IPS DF 19.7 (cell line): ENCODE results near the gene AMIGO2.

ENCODE experiments used
- DNase-seq: peaks from one replicate; pipeline ENCODE4 v3.0.0-alpha.2; 2013; ENCODE audit warnings: low read depth, low spot score

The AMIGO2 gene

DNA sequence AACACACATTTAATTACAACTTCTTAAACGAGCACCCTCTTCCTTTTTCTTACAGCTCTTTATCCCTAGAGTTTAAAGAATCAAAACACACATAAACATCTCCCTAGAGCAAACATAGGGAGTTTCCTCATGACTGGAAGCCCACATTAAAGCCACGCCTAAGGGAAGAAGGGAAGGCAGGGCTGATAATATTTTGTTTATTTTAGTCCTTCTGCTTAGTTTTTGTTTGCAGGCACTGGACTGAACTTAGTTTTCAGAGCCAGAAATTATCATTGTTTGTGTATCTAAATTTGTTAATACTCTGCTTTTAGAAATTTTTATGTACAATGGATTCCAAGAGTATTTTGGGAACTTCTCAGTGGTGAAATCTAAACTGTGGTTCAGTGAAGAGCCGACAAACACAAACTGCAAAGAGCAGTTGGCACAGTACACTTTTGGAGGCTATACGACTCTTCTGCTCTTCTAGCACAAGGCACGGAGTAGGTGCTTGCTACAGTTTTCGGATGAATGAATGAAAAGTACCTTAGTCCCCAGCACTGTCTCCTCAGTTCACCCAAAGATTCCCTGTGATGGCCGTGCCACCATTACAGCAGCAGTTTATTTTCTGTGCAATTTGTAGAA lies 17.6 kb upstream of the AMIGO2 start:
- DNase-seq, result no peak

DNA sequence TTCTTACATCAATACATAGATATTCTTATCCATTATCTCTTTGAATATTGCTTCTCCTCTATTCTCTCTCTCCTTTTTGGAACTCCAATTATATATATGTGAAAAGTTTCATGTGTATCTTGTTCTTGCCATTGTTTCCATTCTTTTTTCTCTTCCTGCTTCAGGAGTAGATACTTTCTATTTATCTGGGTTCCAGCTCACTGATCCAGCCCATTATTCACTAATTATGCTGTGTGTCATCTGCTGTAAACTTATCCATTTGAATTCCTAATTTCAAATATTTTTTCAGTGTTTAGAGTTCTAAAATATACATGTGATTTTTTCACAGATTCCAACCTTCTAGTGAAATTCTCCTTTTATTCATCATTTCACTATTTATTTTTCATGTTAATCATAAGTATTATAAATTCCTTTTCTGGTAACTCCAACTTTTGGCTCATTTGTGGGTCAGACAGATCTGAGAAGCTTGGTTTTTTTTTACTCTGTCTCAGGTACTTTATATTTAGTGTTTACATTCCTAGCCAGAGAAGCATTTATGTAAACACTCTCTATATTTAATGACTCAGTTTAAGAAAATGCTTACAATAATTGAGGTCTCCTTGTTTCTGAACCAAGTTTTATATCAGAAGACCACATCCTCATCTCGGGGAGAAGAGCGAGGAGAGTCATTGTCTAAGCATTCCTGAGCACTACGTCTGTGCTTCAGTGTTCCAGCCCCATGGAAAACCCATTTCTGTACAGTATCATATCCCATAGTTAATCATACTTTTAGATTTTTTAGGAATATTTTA lies 15.9 kb upstream of the AMIGO2 start:
- DNase-seq, result no peak

DNA sequence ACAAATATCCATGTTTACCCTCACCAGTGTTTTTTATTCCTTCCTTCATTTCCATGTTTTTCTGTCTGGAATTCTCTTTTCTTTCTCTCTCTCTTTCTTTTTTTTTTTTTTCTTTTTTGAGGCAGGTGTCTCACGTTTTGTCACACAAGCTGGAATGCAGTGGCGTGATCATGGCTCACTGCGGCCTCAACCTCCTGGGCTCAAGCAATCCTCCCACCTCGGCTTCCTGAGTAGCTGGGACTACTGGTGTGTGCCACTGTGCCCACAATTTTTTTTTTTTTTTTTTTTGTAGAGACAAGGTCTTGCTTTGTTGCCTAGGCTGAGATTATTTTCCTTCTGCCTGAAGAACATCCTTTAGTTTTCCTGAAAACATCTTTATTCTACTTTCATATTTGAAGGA lies 15.0 kb upstream of the AMIGO2 start:
- no peak for DNase-seq

DNA sequence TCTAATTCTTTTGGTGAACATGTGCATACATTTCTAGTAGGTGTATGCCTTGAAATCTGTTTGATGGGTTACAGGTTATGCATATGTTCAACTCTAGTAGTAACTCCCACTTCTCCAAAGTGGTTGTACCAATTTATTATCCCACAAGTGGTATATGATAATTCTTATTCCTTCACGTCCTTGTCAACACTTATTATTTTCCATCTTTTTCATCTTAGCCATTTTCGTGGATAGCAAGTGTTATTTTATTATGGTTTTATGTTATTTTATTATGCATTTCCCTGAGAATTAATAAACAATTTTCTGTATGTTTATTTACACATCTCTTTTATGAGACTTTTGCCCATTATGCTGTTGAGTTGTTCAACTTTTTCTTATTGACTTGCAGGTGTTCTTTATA lies 11.2 kb upstream of the AMIGO2 start:
- DNase-seq, result no peak

DNA sequence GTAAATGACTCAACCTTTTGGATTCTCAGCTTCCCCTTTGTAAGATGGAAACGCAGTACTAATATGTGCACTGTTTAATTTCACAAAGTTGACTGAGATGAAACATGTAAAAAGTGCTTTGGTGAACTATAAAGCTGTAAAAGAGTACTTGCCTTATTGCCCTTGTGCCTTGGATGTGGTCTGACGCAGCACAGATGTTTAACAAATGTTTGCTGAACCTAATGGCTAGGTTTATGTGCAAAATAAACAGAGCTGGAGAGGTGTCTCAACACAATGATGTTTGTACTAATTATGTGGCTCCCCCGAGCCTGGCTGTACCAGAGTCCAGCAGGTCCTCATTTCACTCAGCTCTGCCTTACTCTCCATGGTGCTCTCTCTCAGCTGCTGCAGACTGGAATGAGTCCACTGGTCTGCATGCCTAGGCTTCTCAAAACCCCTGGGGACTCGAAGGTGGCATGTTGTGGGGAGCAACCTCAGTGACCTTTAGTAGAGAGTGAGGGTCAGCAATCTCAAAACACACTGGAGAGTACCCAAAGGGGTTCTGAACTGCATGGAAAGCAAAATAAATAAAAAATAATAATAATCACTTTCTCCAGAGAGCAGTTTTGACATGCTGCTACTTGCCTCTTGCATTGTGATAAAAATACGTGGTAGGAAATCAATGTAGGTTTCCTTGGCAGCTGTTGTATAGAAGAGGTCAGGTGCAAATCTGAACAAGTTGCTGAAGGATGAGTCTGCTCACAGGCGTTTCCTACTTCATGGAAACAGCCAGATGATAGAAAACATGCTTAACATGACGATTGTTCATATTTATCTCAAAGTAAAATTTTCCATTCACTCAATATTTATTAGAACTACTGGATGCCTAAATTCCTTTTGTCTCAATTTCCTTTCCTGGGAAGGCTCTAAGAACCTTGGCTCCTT lies 8.5 kb upstream of the AMIGO2 start:
- DNase-seq, result no peak

DNA sequence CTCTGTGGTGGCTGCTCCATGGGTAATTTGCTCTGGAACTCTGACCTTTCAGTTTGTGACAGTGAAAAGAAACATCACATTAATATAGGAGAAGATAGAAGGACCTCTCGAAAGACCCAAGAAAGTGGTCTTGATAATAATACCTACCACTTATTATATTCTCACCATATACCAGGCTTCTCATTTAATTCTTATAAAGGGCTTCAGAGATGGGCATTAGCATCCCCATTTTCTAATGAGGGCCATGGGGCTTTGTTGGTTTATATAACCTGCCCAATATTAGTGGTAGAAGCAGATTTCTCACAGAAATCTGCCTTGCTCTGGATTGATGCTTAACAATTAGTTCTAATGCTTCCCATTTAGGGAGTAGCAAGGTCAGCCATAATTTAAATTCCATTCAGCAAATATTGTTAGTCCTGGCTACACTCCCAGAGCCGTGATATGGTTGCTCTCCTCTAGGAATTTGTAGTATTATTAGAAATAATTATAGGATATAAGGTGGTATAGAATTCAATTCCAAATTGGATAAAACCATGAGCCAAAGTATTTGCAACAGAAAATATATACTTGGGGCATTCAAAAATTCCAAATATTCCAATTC lies 7.4 kb upstream of the AMIGO2 start:
- DNase-seq, result no peak

DNA sequence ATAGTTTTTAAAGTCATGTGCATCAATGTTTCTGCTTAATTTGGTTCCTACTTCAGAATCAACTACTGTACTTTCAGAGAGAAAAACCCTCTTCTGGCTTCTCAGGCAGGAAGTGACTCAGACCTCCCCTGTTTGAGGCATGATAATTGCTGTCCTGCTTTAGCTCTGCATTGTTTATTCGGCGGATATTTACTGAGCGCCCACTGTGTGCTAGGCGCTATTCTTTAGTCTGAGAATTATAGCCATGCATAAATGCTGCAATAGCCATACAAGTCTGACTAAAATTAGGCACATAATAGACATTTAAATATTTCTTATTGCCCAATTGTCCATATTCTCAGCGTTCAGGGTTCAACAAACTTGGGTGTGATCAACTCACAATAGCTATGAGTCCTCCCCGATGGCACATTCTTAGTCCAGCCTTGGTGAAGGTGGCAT lies 6.1 kb upstream of the AMIGO2 start:
- no peak for DNase-seq

DNA sequence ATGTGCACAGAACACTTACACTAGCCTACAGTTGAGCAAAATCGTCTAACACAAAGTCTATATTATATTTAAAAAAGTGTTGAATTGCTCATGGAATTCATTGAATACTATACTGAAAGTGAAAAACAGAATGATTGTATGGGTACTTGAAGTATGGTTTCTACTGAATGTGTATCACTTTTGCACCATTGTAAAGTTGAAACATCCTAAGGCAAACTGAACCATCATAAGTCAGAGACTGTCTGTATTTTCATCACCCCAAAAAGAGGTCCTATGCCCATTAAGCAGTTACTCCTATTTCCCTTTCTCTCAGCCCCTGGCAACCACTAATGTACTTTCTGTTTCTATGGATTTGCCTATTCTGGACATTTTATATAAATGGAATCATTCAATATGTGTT lies 4.4 kb upstream of the AMIGO2 start:
- DNase-seq, result no peak

DNA sequence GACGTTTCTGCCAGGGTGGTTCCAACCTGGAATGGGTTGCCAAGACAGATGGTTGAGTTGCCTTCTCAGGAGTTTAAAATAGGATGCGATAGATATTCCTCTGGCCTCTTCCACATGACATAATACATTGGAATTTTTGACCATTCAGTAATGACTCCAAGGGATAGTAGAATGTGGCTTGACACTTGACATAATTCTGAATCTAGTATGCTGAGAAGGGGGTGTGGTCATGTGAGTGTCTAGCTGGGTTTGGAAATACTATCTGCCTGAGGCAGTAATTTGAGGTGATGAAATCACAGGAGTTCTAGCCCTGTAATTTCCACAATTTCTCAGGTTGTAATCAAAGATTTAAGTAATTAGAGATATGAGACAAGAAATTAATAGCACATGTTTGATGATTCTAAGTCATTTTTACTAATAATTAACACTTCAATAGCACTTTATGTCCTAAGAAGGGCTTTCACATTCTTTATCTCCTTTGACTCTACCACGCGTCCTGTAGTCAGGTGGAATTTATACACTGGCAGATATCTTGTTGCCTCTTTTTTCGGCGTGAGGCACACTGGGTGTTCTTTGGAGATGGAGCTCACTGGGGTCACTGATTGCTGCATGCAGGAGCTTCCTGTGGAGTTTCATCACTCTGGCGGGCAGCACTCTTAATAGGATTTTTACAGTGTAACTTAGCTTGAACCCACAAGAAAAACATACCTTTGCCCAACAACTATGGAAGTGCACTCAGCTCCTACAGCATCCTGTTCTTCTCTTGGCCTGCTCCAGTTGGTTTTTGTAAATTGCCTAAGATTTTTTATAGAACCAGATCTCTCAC lies 3.2 kb upstream of the AMIGO2 start:
- no peak for DNase-seq

DNA sequence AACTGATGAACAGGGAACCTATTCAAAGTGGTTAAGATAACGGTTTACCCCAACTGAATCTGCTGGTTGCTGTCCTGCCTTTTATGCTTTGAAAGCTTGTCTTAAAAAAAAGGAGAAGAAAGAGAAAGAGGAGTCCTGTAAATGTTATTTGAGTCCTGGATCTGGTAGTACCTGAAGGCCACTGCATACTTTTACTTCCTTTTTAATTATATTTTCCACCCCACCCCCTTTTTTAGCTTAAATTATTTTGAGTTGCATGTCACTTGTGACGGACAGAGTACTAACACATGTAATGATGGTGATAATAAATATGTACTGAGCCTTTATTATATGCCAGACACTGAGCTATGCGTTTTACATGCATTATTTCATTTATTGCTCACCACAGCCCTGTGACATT lies 2.5 kb upstream of the AMIGO2 start:
- no peak for DNase-seq

DNA sequence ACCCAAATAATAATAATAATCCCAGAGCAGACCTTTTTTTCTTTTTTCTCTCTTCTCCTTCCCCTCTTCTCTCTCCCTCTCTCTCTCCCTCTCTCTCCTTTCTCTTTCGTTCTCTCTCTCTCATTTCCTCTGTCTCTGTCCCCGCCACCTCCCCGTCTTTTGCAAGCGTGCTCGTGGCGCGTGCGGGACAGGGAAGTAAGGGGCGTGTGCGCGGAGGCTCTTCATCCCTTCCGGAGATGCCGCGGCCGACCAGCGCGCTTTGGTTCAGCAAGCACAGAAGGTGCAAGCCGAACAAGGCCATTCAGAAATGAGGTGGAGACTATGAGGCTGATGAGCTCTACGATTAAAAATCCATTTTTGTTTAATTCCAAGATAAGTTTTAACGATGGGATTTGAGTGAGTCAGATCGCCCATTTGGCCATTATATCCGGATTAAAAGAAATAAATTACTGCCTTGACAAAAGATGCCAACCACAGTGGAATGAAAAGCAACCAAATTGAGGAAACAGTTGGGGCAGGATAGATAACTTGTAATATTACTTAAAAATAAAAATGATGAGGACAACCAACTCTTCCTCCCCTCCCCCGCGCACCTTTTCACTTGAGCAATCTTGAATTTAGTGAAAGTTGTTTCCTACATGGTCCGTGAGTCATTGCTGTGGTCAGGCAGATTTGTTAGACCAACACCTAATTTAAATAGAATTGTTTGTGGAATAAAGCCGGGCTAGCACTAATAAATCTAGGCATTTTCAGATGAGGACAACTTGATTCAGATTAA lies 1.2 kb upstream of the AMIGO2 start:
- DNase-seq, result no peak

DNA sequence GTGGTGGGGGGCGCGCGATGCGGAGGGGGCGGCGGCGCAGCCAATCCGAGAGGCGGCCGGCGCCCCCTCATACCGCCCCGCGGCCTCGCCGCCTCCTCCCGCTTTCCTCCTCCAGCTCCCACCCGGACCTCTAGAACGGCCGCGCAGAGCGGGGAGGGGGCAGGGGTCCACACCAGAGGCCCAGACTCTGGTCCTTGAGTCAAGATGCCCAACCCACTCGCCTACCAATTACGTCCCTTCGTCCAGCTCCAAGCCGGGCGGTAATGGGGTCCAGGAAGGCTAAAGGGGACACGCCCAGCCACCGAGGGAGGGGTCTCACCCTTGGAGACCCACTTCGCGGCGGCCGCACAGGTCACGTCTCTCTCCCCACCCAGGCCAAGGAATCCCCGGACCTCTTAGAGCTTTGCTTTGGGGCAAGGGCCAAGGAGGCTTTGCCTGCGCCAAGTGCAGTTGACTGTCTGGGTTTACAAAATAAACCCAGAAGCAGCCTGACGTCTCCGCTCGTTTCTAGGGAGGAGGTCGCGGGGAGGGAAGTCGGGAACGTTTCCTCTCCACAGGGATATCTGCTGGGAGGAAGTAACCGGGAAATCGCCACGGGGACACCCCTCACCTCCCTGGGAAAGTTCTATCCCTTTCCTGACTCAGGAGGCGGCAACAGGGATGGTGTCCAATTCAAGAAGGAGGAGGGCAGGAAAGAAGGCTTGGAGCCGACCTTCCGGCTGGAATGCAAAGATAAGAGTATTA lies 394 bp upstream of the AMIGO2 start:
- DNase-seq, result no peak

DNA sequence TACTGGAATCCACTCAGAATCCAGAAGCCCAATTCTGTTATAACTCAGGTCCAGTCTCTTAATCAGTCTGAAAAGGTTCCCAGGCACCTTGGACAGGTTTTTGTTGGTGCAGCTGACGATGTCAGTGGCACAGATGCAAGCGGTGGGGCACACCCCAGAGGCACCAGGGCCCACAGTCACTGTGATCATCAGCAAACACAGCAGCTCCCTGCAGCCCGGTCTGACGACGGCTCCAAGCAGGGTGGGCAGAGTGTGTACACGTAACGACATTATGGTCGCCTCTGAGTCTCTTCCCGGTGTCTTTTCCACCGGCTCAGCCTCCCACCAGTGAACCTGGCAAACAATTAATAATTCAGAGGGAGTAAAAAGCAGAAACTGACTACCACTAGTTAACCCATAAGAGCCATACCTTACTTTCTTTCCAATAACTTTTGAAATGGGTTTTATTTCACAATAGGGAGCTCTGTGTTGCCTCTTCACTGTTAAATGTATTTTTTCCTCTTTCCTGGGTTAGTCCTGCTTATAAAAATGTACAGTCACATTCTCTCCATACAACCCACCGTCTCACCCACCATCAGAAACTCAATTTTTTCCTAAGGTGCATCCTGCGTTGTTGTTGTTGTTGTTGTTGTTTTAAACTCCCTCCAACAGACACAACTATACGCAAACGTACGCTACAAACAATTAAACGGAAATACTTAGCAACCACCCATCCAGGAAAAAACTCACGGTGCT lies 859 bp downstream of the AMIGO2 start:
- no peak for DNase-seq

DNA sequence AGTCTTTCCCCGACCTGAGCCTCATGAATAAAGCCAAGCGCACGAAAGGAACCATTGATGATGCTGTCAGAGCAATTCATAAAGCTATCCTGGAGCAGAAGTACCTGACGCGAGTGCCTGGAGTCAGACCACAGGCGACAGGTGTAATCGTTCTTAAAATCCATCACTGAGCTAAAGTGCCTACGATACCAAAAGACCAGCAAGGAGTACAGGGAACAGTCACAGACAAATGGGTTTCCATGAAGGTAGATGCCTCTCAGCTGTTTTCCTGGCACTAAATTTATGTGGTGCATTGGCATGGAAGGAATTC lies 1.7 kb downstream of the AMIGO2 start:
- no peak for DNase-seq

DNA sequence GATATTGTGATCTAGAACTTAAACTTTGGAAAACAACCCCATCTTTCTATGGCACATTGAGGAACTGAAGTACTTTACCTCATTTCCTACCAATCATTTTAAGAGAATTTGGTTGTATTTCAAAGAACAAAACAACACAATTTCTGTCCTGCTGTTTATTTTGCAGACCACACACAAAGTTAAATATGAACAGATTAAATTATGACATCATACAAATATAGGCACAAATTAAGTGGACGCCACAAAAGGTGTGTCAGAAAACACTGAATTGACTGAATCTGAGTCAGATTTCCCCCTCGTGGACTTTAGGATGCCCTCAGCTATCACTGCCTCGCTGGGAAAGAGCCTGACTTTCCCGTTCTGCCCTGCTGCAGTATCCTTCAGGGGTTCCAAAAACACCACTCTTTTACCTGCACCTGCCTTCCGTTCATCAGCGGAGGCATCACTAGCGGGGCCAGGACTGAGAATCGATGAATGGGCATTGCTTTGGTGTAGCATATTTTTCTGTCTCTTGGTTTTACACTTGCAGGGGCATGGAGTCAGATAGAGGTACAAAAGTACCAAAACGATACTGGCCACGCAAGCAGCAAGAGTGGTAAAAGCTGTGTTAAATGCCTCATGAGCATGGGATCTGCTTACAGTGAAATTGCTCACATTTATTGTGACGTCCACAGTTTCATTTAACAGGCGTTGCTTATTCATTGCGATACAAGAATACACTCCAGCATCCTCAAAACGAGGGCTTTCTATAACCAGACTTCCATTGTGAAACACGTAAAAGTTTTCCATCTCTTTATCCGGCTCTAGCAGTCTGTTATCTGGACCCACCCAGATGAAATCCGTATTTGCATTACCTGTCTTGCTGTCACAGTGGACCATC lies 2.3 kb downstream of the AMIGO2 start:
- DNase-seq, result no peak

DNA sequence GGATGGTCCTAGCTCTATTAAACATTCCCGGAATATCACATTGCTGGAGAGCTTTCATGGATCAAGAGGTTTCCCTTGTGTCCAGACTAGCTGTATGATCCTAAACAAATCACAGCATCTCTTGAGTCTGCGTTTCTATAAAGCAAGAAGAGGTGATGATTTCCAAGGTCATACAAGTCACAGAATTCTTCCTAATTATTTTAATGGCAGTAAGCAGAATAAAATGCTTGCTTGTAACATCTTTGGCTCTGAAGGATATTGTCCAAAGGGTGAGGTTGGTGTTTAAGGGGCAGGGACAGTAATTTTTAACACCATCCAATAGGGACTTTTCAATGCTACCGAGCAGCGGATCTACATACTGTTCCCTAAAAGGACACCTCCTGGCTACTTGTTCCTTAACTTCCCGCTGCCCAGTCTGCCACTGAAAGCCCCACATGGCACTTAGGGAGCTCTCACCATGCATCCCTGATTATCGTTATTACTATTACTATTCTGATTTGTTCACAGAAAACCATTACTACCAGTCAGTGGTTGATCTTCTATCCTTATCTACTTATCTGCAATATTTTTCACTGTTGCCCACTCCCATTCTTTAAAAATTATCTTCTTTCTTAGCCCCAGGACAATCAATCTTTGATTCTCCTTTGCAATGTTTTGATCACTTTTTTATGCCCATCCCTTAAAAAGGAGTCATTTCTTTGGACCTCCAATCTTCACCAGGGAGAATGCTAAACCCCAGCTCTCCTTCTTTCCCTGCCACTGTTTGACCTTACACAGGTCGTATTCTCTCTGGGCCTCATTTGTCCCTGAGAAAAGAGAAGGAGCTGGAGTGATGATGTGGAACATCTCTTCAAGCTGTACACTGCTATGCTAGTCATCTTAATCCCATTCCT lies 4.3 kb downstream of the AMIGO2 start:
- no peak for DNase-seq

DNA sequence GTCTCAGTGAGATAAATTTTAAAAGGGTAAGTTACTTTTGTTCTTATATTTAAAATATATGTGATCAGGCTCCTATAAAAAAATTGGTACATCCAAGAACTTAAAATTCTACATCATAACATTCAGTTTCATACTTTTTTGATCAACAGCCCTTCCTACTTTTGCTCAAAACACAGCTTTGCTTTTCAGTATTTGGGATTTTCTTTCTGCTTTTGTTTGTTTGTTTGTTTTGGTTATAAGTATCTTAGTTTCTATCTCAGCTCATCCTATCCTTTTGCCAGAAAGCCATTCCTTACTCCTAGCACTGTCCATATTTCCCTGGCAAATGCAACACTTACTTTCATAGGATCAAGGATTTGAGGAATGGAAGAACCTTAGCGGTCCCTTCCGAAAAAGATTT lies 5.0 kb downstream of the AMIGO2 start:
- DNase-seq, result no peak
